GM10266 (cell line): ENCODE measurements around the gene RFX4.

Experiments
- DNase-seq: peaks from one replicate; pipeline ENCODE4 v3.0.0; 2012; ENCODE audit errors: extremely low spot score
- CTCF ChIP-seq: IDR thresholded peaks from 2 replicates; pipeline ENCODE4 v1.5.1; 2012; ENCODE audit warnings: mild to moderate bottlenecking, low read depth; ENCODE audit not compliant: control insufficient read depth, insufficient read depth; ENCODE audit errors: missing control alignments

Gene RFX4

GRCh38 chr12:106732890-106733289 is 150.1 kb downstream of the RFX4 start:
- DNase-seq = no peak

GRCh38 chr12:106733660-106734059 is 150.9 kb downstream of the RFX4 start:
- DNase-seq = no peak
- no peak for TF ChIP-seq CTCF

More at GRCh38 chr12:106732890-106733289, 150.1 kb downstream of the RFX4 start:
- no peak for TF ChIP-seq CTCF

- no peak for DNase-seq
- TF ChIP-seq CTCF = no peak
Observed at GRCh38 chr12:106736051-106736957, 153.5 kb downstream of the RFX4 start.

- TF ChIP-seq CTCF = no peak
Observed at GRCh38 chr12:106739318-106739717, 156.5 kb downstream of the RFX4 start.

GRCh38 chr12:106739815-106740530 is 157.2 kb downstream of the RFX4 start:
- no peak for TF ChIP-seq CTCF
- no peak for DNase-seq

More at GRCh38 chr12:106739318-106739717, 156.5 kb downstream of the RFX4 start:
- DNase-seq = no peak

GRCh38 chr12:106740818-106741217 is 158.0 kb downstream of the RFX4 start:
- no peak for TF ChIP-seq CTCF
- no peak for DNase-seq
